A673 (cell line): Measurements from ENCODE around the gene MOK.

Experiments
- CTCF ChIP-seq: fragments of 300-800, 200-600 bp; sonication (generic); conservative IDR thresholded peaks from 2 replicates; pipeline ENCODE4 v1.5.1; 2017; ENCODE audit warnings: low read depth, mild to moderate bottlenecking, antibody characterized with exemption, low read length, moderate library complexity, mixed read lengths
- EZH2 ChIP-seq: fragments of 200-600 bp; sonication (generic); IDR thresholded peaks from 2 replicates; pipeline ENCODE4 v1.6.1; 2017; ENCODE audit warnings: borderline replicate concordance, low read depth, mild to moderate bottlenecking, mixed read lengths, antibody characterized with exemption, low read length; ENCODE audit not compliant: poor library complexity, severe bottlenecking

GRCh38 chr14:102239231-102239630, 65.7 kb downstream of the MOK start:
- TF ChIP-seq CTCF (no peak), EZH2 (no peak)
